ENCODE measurements around the gene GMPPA. TPM values are rescaled to one million over a fixed set of nuclear protein-coding genes. Genes with fewer than 3 reads are reported as not detected.

Gene GMPPA
- polyA plus RNA-seq, 6 donors from 2014 or later, result 18.2 to 38.8 (median 22.9) TPM

GRCh38 chr2:219507581-219508443 is 9.1 kb downstream of the GMPPA start:
- Mint-ChIP-seq H3K9me3 (peaks cover 0 to 3% (median 0%) of the 10 kb centered on the region in 7 donors), H3K27me3 (peaks cover 18 to 60% (median 50%) of the 10 kb centered on the region in 3 donors), H3K4me1 (peaks cover 28 to 30% (median 30%) of the 10 kb centered on the region in 3 donors), H3K4me3 (no peak overlapping the region), H3K36me3 (peaks cover 5 to 50% of the 10 kb centered on the region in 2 donors), H3K27ac (no peak overlapping the region)
- DNase-seq, result no peak
- ATAC-seq (ENCODE audit: low read depth in 2 of 2), result no peak

GRCh38 chr2:219508444-219508734 is 9.7 kb downstream of the GMPPA start:
- H3K4me1 Mint-ChIP-seq, result peaks cover 32 to 35% (median 34%) of the 10 kb centered on the region in 3 donors
- peaks cover 5 to 49% of the 10 kb centered on the region in 2 donors for H3K36me3 Mint-ChIP-seq
- no peak overlapping the region for H3K27ac Mint-ChIP-seq
- DNase-seq (no peak), ATAC-seq (ENCODE audit: low read depth in 2 of 2) (no peak)
- no peak overlapping the region for H3K4me3 Mint-ChIP-seq
- H3K27me3 Mint-ChIP-seq, result peaks cover 20 to 66% (median 56%) of the 10 kb centered on the region in 3 donors
- peaks cover 0 to 3% (median 0%) of the 10 kb centered on the region in 7 donors for H3K9me3 Mint-ChIP-seq

GRCh38 chr2:219508971-219509779 is 10.5 kb downstream of the GMPPA start:
- peaks cover 28 to 74% (median 63%) of the 10 kb centered on the region in 3 donors for H3K27me3 Mint-ChIP-seq

GRCh38 chr2:219509780-219510511 is 11.3 kb downstream of the GMPPA start:
- ATAC-seq (ENCODE audit: low read depth in 2 of 2), result peak; percentile 79 to 84
- Mint-ChIP-seq H3K36me3 (peaks cover 0 to 39% of the 10 kb centered on the region in 2 donors), H3K27ac (peak overlapping the region in 2 of 6 donors; percentile 20 to 38), H3K9me3 (peaks cover 0 to 3% (median 0%) of the 10 kb centered on the region in 7 donors), H3K4me3 (peak overlapping the region in 7 of 8 donors; percentile 60 to 84 (median 72)), H3K27me3 (peaks cover 30 to 79% (median 71%) of the 10 kb centered on the region in 3 donors), H3K4me1 (peaks cover 40 to 45% (median 44%) of the 10 kb centered on the region in 3 donors)
- DNase-seq, result peak; percentile 30

More at GRCh38 chr2:219508971-219509779, 10.5 kb downstream of the GMPPA start:
- Mint-ChIP-seq H3K4me3 (peak overlapping the region in 7 of 8 donors; percentile 21 to 84 (median 66)), H3K36me3 (peaks cover 5 to 45% of the 10 kb centered on the region in 2 donors), H3K4me1 (peaks cover 39 to 43% (median 42%) of the 10 kb centered on the region in 3 donors), H3K27ac (peak overlapping the region in 1 of 6 donors; percentile 38), H3K9me3 (peaks cover 0 to 3% (median 0%) of the 10 kb centered on the region in 7 donors)
- DNase-seq (no peak), ATAC-seq (ENCODE audit: low read depth in 2 of 2) (peak; percentile 15 to 24)

GRCh38 chr2:219510512-219511135 is 11.9 kb downstream of the GMPPA start:
- DNase-seq, result no peak
- Mint-ChIP-seq H3K27ac (no peak overlapping the region), H3K36me3 (peaks cover 0 to 34% of the 10 kb centered on the region in 2 donors), H3K9me3 (peaks cover 0 to 3% (median 0%) of the 10 kb centered on the region in 7 donors), H3K4me1 (peaks cover 40 to 45% (median 44%) of the 10 kb centered on the region in 3 donors), H3K4me3 (peak overlapping the region in 7 of 8 donors; percentile 14 to 84 (median 72)), H3K27me3 (peaks cover 36 to 86% (median 78%) of the 10 kb centered on the region in 3 donors)
- no peak for ATAC-seq (ENCODE audit: low read depth in 2 of 2)

GRCh38 chr2:219511547-219512325 is 13.0 kb downstream of the GMPPA start:
- Mint-ChIP-seq H3K27me3 (peaks cover 46 to 89% (median 89%) of the 10 kb centered on the region in 3 donors), H3K4me3 (peak overlapping the region in 3 of 8 donors; percentile 26 to 67 (median 66)), H3K9me3 (peaks cover 0 to 5% (median 0%) of the 10 kb centered on the region in 7 donors), H3K36me3 (peaks cover 0 to 23% of the 10 kb centered on the region in 2 donors), H3K4me1 (peaks cover 40 to 47% (median 45%) of the 10 kb centered on the region in 3 donors), H3K27ac (peak overlapping the region in 2 of 6 donors; percentile 25 to 75)
- DNase-seq (no peak), ATAC-seq (ENCODE audit: low read depth in 2 of 2) (no peak)

- Mint-ChIP-seq H3K9me3 (peaks cover 0 to 5% (median 0%) of the 10 kb centered on the region in 7 donors), H3K36me3 (peaks cover 0 to 15% of the 10 kb centered on the region in 2 donors), H3K27ac (no peak overlapping the region), H3K27me3 (peaks cover 51 to 93% (median 92%) of the 10 kb centered on the region in 3 donors), H3K4me3 (peak overlapping the region in 1 of 8 donors; percentile 21), H3K4me1 (peaks cover 40 to 47% (median 45%) of the 10 kb centered on the region in 3 donors)
- ATAC-seq (ENCODE audit: low read depth in 2 of 2) (no peak), DNase-seq (no peak)
Observed at GRCh38 chr2:219512524-219513216, 14.0 kb downstream of the GMPPA start.

GRCh38 chr2:219513787-219514186 is 15.1 kb downstream of the GMPPA start:
- Mint-ChIP-seq H3K4me1 (peaks cover 38 to 47% (median 45%) of the 10 kb centered on the region in 3 donors), H3K9me3 (peaks cover 0 to 5% (median 0%) of the 10 kb centered on the region in 7 donors), H3K27ac (no peak overlapping the region), H3K36me3 (peaks cover 0 to 15% of the 10 kb centered on the region in 2 donors), H3K4me3 (peak overlapping the region in 3 of 8 donors; percentile 3 to 25 (median 22)), H3K27me3 (peaks cover 61 to 98% (median 94%) of the 10 kb centered on the region in 3 donors)
- no peak for ATAC-seq (ENCODE audit: low read depth in 2 of 2)
- no peak for DNase-seq

GRCh38 chr2:219514196-219514761 is 15.6 kb downstream of the GMPPA start, which contains the start of gene ASIC4:
Gene ASIC4 (plus strand): TSS chr2:219514482. CDS start chr2:219514725, 243 bp downstream.
- no peak for ATAC-seq (ENCODE audit: low read depth in 2 of 2)
- Mint-ChIP-seq H3K4me3 (peak within 1 kb of the TSS in 3 of 8 donors; percentile 22 to 77 (median 25)), H3K4me1 (peaks cover 38 to 47% (median 43%) of the 10 kb centered on the region in 3 donors)

GRCh38 chr2:219514836-219515235 is 16.1 kb downstream of the GMPPA start:
- Mint-ChIP-seq H3K9me3 (peaks cover 0 to 5% (median 0%) of the 10 kb centered on the region in 7 donors), H3K36me3 (peaks cover 0 to 15% of the 10 kb centered on the region in 2 donors), H3K27ac (no peak overlapping the region), H3K27me3 (peaks cover 64 to 100% (median 97%) of the 10 kb centered on the region in 3 donors), H3K4me3 (no peak overlapping the region), H3K4me1 (peaks cover 33 to 41% (median 38%) of the 10 kb centered on the region in 3 donors)
- no peak for ATAC-seq (ENCODE audit: low read depth in 2 of 2)
- no peak for DNase-seq

More at GRCh38 chr2:219514196-219514761, 15.6 kb downstream of the GMPPA start, which contains the start of gene ASIC4:
- Mint-ChIP-seq H3K27me3 (peaks cover 65 to 100% (median 97%) of the 10 kb centered on the region in 3 donors), H3K36me3 (peaks cover 0 to 15% of the 10 kb centered on the region in 2 donors), H3K27ac (no peak within 1 kb of the TSS), H3K9me3 (peaks cover 0 to 5% (median 0%) of the 10 kb centered on the region in 7 donors)
- no peak for DNase-seq

Data from naive B cell (primary cell).